HK-2 (cell line): ENCODE results near the gene MACO1.
"Not testable (repeated sequence)": the region's sequence is repeated elsewhere in the genome, so short reads cannot be mapped to it uniquely, and the experiment has no call there.

ENCODE experiments used
- DNase-seq: peaks from one replicate; pipeline ENCODE4 v3.0.0-alpha.2; 2018; ENCODE audit not compliant: unreplicated experiment

Gene MACO1

DNA sequence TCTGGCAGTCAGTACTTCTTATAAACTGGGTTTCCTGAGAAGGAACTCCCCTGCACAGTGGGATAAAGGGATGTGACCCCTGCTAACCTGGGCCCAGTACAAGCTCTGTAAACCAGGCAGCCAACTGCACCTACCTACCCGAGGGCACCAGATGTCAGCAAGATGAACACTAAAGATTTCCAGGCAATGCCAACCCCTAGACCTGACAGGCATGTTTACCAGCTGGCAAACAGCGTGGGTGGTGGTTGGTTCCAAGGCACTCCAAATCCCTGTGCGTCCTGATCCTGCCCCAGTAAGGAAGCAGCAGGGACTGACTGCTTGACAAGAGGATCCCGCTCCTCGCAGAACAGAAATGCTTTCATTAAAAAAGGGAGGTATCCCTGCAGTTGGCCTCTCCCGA, 7.5 kb upstream of the MACO1 start:
- DNase-seq: not testable (repeated sequence)

DNA sequence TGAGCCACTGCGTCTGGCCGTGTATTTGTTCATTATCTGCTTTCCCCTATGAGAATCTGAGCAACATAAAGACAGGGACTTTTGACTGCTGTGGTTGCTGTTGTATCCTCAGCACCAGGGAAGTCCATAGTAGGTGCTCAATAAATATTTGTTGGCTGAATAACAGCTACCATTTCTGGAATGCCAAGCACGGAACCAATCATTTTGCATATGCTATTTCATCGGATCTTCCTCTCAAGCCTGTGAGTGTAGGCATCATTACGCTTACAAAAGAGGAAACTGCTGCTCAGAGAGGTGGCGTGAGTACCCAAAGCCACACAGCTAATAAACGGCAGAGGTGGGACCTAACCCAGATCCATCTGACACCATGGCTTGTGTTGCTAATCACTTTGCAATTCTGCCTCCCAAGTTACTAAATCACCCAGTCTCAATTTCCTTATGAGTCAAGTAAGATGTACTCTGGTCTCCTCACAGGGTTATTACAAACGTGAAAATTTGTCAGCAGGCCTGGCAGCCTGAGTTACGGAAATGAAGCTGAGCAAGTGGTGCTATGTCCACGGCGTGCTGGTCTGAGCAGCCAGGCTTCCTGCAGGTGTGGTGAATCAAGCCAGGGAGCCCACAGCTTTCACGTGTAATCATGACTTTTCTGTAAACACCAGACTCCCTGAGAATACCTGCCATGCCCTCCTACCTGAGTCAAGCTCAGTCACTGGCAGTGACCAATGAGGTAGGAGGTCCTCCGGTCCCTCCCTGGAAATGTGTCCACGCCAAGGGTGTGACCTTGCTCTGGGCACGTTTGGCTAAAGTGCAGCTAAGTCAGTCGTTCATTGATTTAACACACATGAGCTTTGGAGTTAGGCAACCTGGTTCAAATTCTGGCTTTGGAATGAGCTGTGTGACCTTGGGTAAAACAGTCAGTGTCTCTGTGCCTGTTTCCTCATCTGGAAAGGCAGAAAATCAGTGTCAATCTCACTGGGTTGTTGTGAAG, 5.3 kb upstream of the MACO1 start:
- DNase-seq: no peak

DNA sequence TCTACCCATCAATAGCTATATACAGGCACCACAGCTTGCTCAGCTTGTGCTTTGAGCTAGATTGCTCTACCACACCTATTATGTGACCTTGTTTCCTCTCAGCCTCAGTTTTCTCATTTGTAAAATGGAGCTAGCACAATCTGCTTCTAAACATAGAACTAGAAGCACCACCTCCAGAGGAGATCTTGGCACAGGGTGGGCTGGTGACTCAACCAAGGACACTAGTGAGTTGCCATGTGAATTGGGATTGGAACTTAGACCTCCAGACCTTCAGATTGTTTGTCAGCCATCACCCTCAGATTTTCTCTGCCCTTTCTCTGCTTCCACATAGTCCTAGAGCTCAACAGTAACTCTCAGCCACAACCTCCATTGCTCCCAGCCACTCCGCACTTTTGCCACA, 3.0 kb upstream of the MACO1 start:
- no peak for DNase-seq

DNA sequence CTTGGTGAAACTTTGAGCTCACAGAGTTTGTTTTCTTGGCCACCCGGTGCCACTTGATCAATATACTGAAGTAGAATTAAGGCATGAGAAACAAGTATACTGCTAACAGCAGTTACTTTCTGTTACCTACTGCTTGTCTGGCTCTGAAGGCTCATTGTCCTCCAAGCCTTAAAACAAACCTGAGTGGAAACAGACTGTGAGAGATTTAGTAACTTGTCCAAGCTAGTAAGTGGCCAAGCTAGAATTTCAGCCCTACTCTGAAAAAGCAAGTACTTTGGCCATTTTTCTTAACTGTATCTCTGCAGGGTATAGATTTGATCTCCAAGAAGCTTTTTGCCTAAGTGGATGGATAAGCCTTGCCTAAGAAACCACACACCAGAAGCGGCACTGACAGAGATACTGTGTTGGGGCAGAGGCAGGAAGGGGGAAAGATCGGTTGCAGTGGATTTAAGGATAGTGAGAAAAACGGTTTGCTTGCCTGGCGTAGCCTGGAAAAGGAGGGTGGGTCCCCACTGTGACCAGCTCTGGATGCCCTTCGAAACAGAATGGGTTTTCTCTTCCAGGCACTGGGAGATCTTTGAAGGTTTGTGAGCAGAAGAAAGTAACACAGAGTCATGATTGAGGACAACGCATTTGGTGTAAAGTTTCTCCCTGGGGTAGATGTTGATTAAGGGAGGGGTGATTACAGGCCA, 2.1 kb upstream of the MACO1 start:
- no peak for DNase-seq

DNA sequence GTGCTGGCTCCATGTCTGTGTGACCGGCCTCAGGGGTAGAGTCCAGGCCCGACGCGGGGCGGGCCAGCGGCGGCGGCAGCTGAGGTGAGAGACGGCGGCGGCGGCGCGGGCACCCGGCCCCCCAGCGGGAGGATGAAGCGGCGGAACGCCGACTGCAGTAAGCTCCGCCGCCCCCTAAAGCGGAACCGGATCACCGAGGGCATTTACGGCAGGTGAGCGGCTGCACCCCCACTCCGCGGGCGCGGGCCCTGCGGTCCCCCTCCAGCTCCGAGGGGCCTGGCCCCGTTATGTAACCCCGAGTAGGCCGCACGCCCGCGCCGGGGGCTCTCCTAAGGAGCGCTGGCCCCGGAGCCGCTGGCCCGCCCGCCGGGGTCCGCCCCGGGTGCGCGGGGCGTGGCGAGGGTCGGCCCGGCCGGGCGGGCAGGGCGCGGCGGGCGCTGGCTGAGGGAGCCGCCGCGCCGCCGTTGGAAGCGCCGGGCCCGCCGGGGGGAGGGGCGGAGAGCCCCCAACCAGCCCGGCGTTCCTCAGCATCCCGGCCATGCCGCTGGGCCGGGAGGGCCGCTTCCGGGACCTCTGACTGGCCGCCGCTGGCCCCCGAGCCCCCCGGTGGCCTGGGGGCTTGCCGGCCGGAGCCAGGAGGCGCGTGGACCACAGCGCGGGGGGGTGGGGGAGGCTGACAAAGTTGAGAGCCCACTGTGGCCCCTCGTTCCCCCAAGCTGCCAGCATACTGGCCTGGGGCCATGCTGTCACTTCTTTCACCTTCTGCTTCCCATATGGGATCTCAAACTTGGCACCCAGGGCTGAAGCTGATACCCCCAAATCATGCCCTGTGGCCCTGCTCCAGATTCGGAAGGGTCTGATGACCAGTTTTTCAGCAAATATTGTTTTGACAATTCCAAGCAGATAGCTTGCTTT, 527 bp downstream of the MACO1 start:
- no peak for DNase-seq

DNA sequence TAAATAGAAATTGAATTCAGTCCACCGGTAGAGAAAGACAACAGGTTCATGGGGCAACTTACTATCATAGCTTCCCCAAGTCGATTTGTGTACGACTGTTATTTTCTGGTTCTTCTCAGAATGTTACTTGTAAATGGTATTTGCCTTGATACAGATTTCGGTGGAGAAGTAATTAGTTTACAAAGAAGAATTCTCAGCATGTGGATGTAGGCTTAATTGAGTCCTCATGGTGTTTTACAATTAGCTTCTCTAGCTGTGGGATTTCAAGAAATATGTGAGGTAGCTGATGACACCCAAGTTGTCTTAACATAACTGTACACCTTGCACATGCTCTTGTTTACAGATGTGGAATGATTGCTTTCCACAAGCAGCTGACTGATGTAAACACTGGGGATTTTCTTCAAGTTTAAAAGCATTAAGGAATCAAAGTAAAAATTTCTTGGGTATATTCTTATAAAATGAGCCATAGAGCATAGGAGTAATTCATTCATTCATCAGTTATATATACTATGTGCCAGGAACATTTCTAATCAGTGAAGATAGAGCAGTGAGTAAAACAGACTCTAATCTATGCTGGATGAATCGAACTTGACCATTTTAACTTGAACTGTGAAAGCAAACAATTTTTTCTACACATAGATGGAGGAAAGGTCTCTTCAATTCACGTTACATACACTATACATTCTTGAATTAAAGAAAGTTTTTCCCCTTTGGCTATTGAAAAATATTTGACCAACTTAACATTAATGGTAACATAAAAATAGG, 1.4 kb downstream of the MACO1 start:
- no peak for DNase-seq

DNA sequence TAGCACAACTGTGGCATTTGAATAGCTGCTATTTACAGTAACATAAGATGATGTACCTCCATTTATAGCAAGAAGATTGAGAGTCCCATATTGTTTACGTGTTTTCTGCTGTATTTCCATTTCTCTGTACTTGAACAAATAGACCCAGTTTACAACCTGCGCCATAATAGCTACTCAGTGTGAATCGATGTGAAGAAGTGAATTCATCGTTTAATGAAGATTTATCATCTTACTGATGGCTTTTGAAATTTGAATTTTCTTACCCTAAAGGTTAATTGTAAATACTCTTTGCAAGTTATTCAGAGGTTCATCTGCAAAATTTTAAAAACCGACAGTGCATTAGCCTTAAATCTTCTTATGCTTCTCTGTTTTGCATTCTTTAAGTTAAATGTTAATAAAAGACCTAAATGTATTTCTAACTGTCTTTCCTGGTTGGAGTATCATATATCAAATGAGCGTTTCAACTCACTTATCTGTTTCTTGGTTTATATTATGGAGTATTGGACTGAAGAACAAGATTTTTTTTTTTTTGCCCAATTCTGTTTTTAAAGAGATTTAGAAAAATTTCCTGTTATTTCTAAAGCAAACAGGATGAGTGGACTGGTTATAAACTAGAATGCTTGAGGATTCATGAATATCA, 2.2 kb downstream of the MACO1 start:
- DNase-seq: no peak

DNA sequence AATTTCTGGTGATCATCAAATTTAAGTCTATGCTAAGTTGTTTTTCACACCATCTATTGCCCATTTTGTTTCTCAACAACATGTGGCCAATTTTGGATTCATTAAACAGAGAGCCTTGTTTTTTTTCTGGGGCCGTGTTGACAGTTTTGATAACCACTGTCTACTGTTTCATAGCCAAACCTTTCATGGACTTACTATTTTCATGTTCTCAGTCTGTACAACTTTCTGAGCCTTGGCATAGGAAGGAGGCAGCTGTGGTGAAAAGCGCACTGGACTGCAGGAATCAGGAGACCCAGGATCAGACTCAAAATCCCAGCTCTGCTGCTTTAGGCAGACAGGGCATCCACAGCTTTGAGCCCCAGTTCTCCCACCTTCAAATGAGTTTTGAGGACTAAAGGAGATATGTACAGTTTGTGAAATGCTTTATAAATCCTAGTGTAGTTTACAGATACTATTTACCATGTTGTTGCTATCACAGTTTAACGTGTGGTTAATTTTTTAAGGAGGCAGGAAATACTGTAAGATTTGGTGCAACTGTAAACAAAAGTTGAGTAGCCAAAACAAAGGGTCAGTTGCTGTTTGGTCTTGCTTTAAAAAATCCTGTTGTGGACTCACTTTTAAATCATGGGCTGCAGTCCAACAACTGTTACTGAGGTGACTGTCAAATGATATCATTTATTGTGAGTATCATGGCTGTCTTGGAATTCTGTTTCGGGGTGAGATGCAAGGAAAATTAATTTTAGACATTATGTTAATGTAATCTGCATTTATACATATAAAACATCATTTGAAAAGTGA, 2.9 kb downstream of the MACO1 start:
- no peak for DNase-seq

DNA sequence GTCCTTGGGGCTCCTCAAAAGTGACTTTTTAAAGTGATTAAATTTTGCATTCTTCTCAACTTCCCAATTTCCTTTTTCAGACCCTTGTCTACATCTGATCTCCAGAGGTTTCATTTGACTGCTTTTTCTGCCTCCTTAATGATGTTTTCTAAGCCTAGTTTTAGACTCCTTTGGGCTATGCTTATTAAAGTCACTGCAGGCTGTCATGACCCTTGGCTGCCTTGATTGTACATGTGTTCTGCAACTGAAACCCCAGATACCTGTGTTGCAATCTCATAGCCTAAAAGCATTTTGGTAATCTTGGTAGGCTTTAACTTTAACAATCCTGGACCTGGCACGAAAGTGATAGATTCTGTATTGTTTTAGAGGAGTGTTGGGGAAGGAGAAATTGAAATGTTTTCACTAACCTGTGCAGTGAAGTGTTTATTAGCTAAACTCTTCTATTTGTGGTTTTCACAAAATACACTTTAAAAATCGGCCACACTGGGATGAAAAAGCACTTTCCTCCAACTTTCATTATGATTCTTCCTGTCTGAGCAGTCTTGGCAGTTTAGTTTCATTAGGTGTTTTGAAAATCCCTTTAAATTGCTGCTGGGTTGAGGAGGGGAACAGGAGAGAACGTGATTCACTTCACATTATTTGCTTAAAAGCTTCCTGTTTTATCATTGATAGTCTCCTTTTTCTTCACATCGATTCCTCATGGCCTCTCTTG, 4.9 kb downstream of the MACO1 start:
- DNase-seq: no peak

DNA sequence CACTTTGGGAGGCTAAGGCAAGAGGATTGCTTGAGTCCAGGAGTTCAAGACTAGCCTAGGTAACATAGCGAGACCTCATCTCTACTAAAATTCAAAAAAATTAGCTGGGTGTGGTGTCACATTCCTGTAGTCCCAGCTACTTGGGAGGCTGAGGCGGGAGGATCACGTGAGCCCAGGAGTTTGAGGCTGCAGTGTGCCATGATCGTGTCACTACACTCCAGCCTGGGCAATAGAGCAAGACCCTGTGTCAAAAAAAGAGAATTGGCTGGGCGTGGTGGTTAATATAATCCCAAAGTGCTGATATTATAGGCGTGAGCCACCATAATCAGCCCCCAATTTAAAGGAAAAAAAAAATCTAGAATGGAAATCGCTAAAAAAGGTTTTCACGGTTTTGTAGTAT, 7.0 kb downstream of the MACO1 start:
- DNase-seq: no peak

DNA sequence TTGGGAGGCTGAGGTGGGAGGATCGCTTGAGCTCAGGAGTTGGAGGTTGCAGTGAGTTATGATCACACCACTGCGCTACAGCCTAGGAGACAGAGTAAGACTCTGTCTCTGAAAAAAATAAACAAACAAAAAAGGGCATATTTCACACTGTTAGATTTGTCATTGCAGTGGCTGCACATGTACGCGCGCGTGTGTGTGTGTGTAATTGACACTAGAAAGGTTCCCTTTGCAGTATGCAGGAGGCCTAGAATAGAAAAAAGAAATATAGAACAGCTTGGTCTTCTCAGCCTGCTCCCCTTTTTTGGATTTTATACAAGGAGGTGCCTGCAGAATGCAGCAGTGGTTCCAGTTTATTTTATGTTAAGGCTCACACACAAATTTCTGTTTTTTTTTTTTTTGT, 8.6 kb downstream of the MACO1 start:
- no peak for DNase-seq

DNA sequence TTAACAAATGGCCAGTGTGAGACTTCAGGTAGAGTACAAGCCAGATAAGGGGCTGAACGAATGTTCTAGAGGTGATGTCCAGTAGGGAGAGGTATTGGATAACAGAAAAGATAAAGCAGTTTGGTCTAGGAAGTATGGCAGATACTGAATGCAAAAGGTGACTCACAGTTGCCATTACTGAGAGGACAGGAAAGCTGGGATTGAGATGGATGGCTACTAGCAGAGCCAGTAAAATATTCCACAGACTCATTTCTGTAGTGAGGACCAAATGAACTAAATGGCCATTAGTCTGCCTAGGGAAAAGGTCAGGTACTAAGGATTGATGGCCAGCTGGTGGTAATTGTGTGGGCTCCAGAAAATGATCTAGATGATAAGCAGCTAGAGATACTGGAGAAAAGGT, 11.5 kb downstream of the MACO1 start:
- no peak for DNase-seq

DNA sequence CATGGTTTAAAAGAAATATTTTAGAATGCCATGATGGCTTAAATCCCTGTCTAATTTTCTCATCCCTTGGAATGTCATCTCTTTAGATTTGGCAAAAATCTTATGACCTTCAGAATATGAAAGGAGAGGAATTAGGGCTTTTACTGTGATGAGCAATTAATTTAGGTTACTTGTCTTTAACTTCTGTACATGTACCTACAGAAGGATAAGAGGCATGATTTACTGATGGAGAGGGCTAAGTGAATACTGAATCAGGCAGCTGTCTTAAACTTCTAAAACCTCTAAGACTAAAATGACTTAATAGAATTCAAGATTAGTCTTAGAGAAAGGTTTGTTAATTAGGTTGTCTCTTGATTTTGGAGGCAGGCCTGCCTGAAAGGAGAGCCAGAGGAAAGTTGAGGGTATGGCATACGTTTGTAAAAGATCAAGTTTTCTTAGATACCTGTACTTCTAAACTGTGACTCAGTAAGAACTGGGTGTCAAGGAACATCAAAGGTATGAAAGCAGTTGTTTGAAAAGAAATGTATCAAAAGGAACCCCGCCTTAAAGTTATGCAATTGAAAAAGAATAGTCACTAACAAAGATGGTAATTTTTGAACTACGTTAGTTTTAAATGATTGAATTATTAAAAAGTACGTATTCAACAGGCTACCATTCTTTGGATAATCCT, 12.5 kb downstream of the MACO1 start:
- no peak for DNase-seq

DNA sequence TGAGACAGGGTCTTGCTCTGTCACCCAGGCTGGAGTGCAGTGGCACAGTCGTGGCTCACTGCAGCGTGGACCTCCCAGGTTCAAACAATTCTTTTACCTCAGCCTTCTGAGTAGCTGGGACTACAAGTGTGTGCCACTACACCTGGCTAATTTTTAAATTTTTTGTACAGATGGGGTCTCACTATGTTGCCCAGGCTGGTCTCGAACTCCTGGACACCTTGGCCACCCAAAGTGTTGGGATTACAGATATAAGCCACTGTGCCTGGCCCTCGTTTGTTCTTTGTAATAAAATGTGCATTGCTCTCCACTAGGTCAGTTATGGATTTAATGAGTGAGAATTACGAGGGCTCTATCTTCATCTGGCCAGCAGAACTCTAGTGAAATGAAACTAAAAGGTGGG, 13.9 kb downstream of the MACO1 start:
- not testable (repeated sequence) for DNase-seq

DNA sequence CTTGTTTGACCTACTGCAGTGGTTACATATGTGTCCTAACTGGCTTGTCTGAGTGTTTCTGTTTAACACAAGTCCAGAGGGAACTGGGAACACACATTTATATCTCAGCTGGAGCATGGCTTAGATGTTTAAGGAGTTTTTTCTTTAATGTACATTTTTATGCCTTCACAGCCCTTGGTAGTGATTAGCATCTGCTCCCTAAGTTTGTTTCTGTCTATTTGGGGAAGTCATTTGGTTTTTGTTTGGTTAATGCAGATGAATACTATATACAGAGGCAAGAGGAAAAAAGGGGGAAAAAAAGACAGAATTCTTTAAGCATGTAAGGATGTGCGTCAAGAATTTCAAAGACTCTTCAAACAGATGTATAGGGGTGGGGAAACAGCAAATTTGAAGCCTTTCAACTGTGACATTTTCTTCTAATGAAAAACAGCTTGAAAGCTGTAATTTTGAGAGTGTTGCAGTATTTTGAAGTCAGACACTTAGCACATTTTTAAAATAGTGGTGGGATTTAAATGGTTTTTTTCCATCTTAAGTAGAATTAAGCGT, 15.4 kb downstream of the MACO1 start:
- DNase-seq: no peak

DNA sequence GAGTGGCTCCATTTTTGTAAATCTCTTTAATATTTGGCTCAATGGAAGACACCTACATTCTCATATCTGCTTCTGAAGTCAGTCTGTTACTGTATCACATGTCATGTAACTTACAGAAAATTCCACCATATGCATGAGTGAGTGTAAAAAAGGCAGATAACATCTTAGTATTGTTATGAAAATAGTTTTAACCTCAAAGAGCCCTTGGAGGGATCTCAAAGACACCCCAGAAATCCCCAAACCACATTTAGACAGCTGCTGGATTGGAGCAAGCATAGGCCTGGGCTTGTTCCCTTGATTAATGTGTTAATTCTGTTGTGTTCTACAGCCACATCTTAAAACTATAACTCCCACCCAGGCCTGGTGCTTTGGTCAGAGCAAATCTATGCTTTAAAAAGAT, 16.9 kb downstream of the MACO1 start:
- no peak for DNase-seq

DNA sequence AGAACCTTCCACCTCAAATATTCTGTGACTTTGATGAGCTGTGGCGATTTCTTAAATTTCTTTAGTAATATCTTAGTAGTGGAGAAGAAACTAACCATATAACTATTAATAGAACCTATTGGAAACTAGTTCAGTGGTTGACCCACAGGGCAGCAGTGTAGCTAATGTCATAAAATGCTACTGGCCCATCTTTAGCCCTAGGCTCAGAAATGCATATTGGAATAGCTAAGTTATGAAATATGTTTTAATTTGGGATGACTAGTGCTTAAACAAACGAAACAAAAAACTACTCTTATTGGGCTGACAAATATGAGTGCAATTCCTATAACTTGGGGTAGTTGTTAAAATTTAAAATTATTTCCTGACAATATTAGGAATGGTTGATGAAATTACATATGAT, 20.2 kb downstream of the MACO1 start:
- DNase-seq: no peak

DNA sequence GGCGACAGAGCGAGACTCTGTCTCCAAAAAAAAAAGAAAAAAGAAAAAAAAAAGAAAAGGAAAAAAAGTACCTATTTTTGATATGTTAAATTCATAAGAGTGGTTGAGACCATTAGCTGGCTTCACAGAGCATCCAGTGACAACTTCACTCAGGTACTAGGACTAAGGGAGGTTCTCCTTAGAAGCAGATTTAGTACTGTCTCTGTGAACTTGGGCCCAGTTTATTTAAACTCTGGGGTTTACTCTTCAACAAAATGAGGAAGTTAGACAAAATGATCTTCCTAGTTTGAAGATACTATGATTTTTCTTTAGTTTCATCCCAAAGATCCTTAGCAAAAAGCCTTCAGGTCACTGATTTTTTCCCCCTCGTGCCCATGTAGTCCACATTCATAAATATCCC, 21.2 kb downstream of the MACO1 start:
- DNase-seq: no peak

DNA sequence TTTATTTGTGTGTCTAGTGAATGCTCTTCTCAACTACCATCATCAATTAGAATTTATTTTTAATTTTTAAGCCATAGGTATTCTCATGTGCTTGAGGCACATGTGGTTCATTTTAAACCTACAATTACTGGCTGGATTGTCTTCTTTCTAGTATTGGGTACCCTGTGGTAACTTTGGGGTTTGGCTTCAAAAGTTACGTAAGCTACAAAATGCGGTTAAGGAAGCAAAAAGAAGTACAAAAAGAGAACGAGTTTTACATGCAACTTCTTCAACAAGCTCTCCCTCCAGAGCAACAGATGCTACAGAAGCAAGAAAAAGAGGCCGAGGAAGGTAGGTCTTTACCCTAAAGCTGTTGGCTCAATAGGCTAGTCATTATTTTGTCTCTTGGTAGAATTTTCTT, 25.8 kb downstream of the MACO1 start:
- no peak for DNase-seq
